Right cardiac atrium (tissue), 5 donors: ENCODE data around the gene C2orf78. TPM values are rescaled to one million over a fixed set of nuclear protein-coding genes. Genes with fewer than 3 reads are reported as not detected.
A peak's percentile ranks its signal among the peaks of the same experiment; 100 is the strongest.
"Not testable (repeated sequence)": the region's sequence is repeated elsewhere in the genome, so short reads cannot be mapped to it uniquely, and the experiment has no call there.

Experiments used
- ATAC-seq, 2 donors: fragments of 200-7000 bp; cut with Tn5 transposase; one replicate each; pipeline versions ENCODE4 v1.8.0 to v1.9.1; 2020; ENCODE audit warnings: moderate library complexity in 2 of 2, mild to moderate bottlenecking in 1 of 2
- DNase-seq, 3 donors: peaks; one replicate each; pipeline ENCODE4 v3.0.0-alpha.2; 2020
- H3K27ac ChIP-seq: one replicate; pipeline ENCODE4 v1.5.1; 2013; ENCODE audit warnings: mild to moderate bottlenecking, low read length, control low read depth, moderate library complexity
- H3K27me3 ChIP-seq: one replicate; pipeline ENCODE4 v1.6.1; 2013; ENCODE audit not compliant: control insufficient read depth, insufficient read depth
- H3K4me1 ChIP-seq: one replicate; pipeline ENCODE4 v1.6.1; 2013; ENCODE audit warnings: low read length; ENCODE audit not compliant: control insufficient read depth, insufficient read depth
- H3K4me3 ChIP-seq: one replicate; pipeline ENCODE4 v1.5.1; 2013; ENCODE audit warnings: low read length, control low read depth
- H3K9me3 ChIP-seq: one replicate; pipeline ENCODE4 v1.6.1; 2013; ENCODE audit warnings: low read length; ENCODE audit not compliant: control insufficient read depth
- WGBS: extraction: QIAGEN DNeasy Blood & Tissue Kit; methylation state at CpG from one replicate; pipeline ENCODE4 v1.1.7; 2013; 5-methylcytosine and 5-hydroxymethylcytosine counted together
- intact Hi-C, 4 donors: fragments of 100-400 bp; cut with DNase I; formaldehyde crosslinking; loops; one replicate each; pipeline versions ENCODE4 v1.11.0 to v1.14.0; 2022 to 2023
- polyA plus RNA-seq: library from polyadenylated mRNA; stranded (reverse); fragments of 200-250 nt; gene quantifications from one replicate; pipeline ENCODE4 v1.2.3, GENCODE V29; 2013
- total RNA-seq, 4 donors: library from RNA; stranded (reverse); fragmentation: NEBNext Ultra II Directional; extraction: Animal tissue kit (Norgen Biotek cat#: 25700); gene quantifications; one replicate each; pipeline ENCODE4 v1.2.1, GENCODE V29; 2021
- donor health status: healthy with polysubstance abuse.
- donor health status: DM: no; HTN: yes; CAD: no.
- donor health status: DM: no; HTN: no; CAD: no.
- donor health status: DM: no; HTN: yes; CAD: no; lungs with severe emphysema.
- donor health status: DM: yes; HTN: yes; CAD: no.

C2orf78 gene
- total and polyA plus RNA-seq, 5 donors = not detected

- Histone ChIP-seq H3K4me1 (peaks cover 9% of the 10 kb centered on the region), H3K4me3 (no peak overlapping the region), H3K27me3 (no peaks in the 10 kb centered on the region), H3K27ac (no peak overlapping the region), H3K9me3 (no peaks in the 10 kb centered on the region)
- WGBS = 81% methylated on average over 2 of the region's 2 CpGs
- intact Hi-C loops = no loop called here
- ATAC-seq (peak in 1 of 2 donors; percentile 16), DNase-seq (no peak)
These were observed 24.1 kb upstream of the C2orf78 start for GRCh38 chr2:73759904-73760303.

DNA sequence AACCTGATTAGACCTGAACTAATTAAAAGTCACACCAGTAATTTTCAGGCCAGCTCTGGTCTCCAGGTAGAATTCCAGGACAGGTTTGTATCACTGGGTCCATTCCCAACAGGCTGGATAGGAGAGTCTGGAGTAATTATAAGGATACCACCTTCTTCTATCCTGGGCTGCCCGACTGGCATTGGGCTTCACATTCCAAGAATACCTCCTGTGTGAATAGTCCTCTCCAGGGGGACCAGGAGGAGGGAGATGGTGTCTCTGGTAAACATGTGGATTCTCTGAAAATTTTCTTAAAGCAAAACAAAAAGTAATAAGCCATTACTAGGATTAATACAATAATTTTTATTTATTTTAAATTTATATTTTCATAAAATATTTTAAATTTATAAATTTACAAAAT, 21.4 kb upstream of the C2orf78 start:
- WGBS = 63% methylated on average over 1 of the region's 1 CpG
- ATAC-seq (no peak), DNase-seq (no peak)
- intact Hi-C loops = no loop called here
- Histone ChIP-seq H3K27me3 (no peaks in the 10 kb centered on the region), H3K4me1 (peaks cover 9% of the 10 kb centered on the region), H3K4me3 (no peak overlapping the region), H3K27ac (no peak overlapping the region), H3K9me3 (no peaks in the 10 kb centered on the region)

- DNase-seq = no peak
- 100% methylated on average over 1 of the region's 1 CpG for WGBS
- ATAC-seq = no peak
- H3K4me3 ChIP-seq = no peak overlapping the region
- peaks cover 6% of the 10 kb centered on the region for H3K4me1 ChIP-seq
- H3K27ac ChIP-seq = no peak overlapping the region
- no peaks in the 10 kb centered on the region for H3K27me3 ChIP-seq
- H3K9me3 ChIP-seq = no peaks in the 10 kb centered on the region
- intact Hi-C loops = no loop called here
These were observed 19.0 kb upstream of the C2orf78 start for GRCh38 chr2:73764945-73765344.

DNA sequence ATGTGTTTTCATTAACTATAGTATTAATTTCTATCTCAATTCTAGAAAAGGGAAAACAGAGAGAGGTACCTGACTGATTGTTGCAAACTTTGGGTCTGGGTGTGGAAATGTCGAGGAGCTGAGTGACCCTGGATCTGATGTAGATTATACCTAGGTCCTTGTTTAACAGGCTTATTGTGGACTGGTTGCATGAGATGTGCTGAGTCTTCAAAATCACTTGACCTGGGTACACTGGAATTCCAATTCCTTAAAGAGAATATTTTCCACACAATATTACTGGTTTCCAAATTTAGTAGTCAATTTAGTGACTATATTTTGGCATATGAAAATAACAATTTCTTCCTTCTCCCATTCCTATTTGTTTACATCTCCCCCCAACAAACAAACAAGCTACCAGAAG, 17.6 kb upstream of the C2orf78 start:
- ATAC-seq = no peak
- no peaks in the 10 kb centered on the region for H3K27me3 ChIP-seq
- no peak overlapping the region for H3K4me3 ChIP-seq
- H3K4me1 ChIP-seq = no peaks in the 10 kb centered on the region
- no peak for DNase-seq
- 97% methylated on average over 1 of the region's 1 CpG for WGBS
- intact Hi-C loops = no loop called here
- no peaks in the 10 kb centered on the region for H3K9me3 ChIP-seq
- H3K27ac ChIP-seq = no peak overlapping the region

DNA sequence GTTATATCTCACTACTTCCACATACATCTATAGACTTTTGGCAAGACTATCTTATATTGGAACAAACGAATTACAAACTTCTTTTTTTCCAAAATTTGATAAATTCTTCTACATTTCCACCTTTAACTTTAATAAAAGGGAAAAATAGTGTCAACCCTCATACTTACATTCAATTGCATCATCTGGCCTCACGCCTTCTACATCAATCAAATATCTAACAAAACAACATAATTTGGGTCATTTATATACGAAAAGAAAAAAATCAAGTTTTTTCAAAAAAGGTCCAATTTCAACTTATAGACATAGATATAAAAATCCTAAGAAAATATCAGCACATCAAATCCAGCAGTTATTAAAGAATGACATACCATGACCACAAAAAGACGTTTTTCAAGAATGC, 17.0 kb upstream of the C2orf78 start:
- 89% methylated on average over 4 of the region's 4 CpGs for WGBS
- no peak overlapping the region for H3K4me3 ChIP-seq
- H3K9me3 ChIP-seq = no peaks in the 10 kb centered on the region
- no peaks in the 10 kb centered on the region for H3K4me1 ChIP-seq
- H3K27me3 ChIP-seq = no peaks in the 10 kb centered on the region
- no peak for ATAC-seq
- no peak overlapping the region for H3K27ac ChIP-seq
- intact Hi-C loops = no loop called here
- no peak for DNase-seq

- DNase-seq (no peak), ATAC-seq (no peak)
- no peaks in the 10 kb centered on the region for H3K9me3 ChIP-seq
- H3K27me3 ChIP-seq = no peaks in the 10 kb centered on the region
- no peak overlapping the region for H3K27ac ChIP-seq
- no peak overlapping the region for H3K4me3 ChIP-seq
- 88% methylated on average over 3 of the region's 3 CpGs for WGBS
- intact Hi-C loops = loop anchor here in 1 of 4 donors (10.0 kb wide), 1 partner anchor 86 kb away; no protein-coding TSS in a partner anchor
- H3K4me1 ChIP-seq = no peaks in the 10 kb centered on the region
These were observed 13.3 kb upstream of the C2orf78 start for GRCh38 chr2:73770725-73771124.

DNA sequence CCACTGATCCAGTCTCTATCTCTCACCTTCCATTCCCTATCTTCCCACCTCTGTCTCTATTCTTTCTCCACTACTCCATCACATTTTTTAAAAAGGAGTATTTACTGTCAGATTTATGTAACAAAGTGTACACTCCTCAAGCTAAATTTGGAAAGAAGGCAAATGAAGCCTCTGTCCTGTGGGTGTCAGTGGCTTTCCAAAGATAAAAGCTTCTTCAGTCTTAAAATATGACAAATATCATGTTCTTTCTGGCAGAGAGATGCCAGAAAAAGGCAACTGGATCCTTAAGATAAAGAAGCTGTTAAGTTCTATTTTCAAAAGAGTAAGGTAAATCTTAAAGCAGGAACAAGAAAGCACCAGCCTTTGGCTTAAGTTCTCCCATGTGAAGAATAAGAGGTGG, 11.2 kb upstream of the C2orf78 start:
- Histone ChIP-seq H3K27ac (no peak overlapping the region), H3K27me3 (no peaks in the 10 kb centered on the region), H3K9me3 (no peaks in the 10 kb centered on the region), H3K4me3 (no peak overlapping the region), H3K4me1 (no peaks in the 10 kb centered on the region)
- DNase-seq (no peak), ATAC-seq (no peak)
- intact Hi-C loops = loop anchor here in 1 of 4 donors (10.0 kb wide), 1 partner anchor 88 kb away; no protein-coding TSS in a partner anchor

GRCh38 chr2:73776381-73776780, 7.6 kb upstream of the C2orf78 start:
- WGBS = 90% methylated on average over 4 of the region's 4 CpGs
- H3K27me3 ChIP-seq = no peaks in the 10 kb centered on the region
- no peaks in the 10 kb centered on the region for H3K4me1 ChIP-seq
- no peak overlapping the region for H3K4me3 ChIP-seq
- H3K27ac ChIP-seq = no peak overlapping the region
- ATAC-seq (no peak), DNase-seq (no peak)
- intact Hi-C loops = loop anchor here in 1 of 4 donors (10.0 kb wide), 1 partner anchor 92 kb away; no protein-coding TSS in a partner anchor
- H3K9me3 ChIP-seq = no peaks in the 10 kb centered on the region

- 87% methylated on average over 8 of the region's 8 CpGs for WGBS
- Histone ChIP-seq H3K9me3 (no peaks in the 10 kb centered on the region), H3K4me3 (no peak overlapping the region), H3K27me3 (no peaks in the 10 kb centered on the region), H3K27ac (no peak overlapping the region), H3K4me1 (no peaks in the 10 kb centered on the region)
- no peak for ATAC-seq
- intact Hi-C loops = loop anchor here in 1 of 4 donors (10.0 kb wide), 1 partner anchor 92 kb away; no protein-coding TSS in a partner anchor
- no peak for DNase-seq
These were observed 7.0 kb upstream of the C2orf78 start for GRCh38 chr2:73776869-73777519.

GRCh38 chr2:73778867-73779466, 5.0 kb upstream of the C2orf78 start:
- H3K4me1 ChIP-seq, ATAC-seq, H3K27me3 ChIP-seq, DNase-seq, H3K9me3 ChIP-seq: not testable (repeated sequence)
- intact Hi-C loops = loop anchor here in 1 of 4 donors (10.0 kb wide), 1 partner anchor 94 kb away; no protein-coding TSS in a partner anchor
- H3K27ac ChIP-seq = peak overlapping the region; percentile 92
- H3K4me3 ChIP-seq = peak overlapping the region; percentile 88
- 70% methylated on average over 18 of the region's 18 CpGs for WGBS

- Histone ChIP-seq H3K27ac (peak within 1 kb of the TSS; percentile 92), H3K4me3 (peak within 1 kb of the TSS; percentile 88), H3K9me3 (no peaks in the 10 kb centered on the region), H3K4me1 (no peaks in the 10 kb centered on the region), H3K27me3 (no peaks in the 10 kb centered on the region)
- intact Hi-C loops = loop anchor here in 1 of 4 donors (10.0 kb wide), 1 partner anchor 95 kb away; no protein-coding TSS in a partner anchor
- WGBS = under 1% methylated on average over 40 of the region's 40 CpGs
- ATAC-seq = peak; percentile 99 to 100
- DNase-seq = peak; percentile 95 to 99 (median 97)
These were observed 4.3 kb upstream of the C2orf78 start, which contains the start of gene DUSP11 for GRCh38 chr2:73779467-73780236. Gene DUSP11, minus strand, starts transcription at chr2:73780103. Its CDS starts 129 bp downstream, at chr2:73779974.
